SK-N-SH (cell line): ENCODE results near the gene MOV10L1. TPM values are rescaled to one million over a fixed set of nuclear protein-coding genes. Genes with fewer than 3 reads are reported as not detected.

ENCODE experiments used
- CTCF ChIA-PET: fragments of 300-600, 350-600 bp; formaldehyde crosslinking; extraction: SDS; loops from one replicate; lab custom pipeline; 2021; lab: Yijun Ruan, JAX
- POLR2A ChIA-PET: fragments of 350-600 bp; sonication (Branson Sonifier 250); formaldehyde crosslinking; extraction: SDS; loops from one replicate; lab custom pipeline; 2020; ENCODE audit warnings: antibody characterized with exemption, inconsistent platforms; lab: Yijun Ruan, JAX
- DNase-seq: peaks from one replicate; pipeline ENCODE4 v3.0.0; 2012
- H2AFZ ChIP-seq: fragments of 200-600 bp; sonication (generic); 2 replicates; pipeline ENCODE4 v1.8.1; 2016; ENCODE audit warnings: antibody characterized with exemption, mild to moderate bottlenecking, low read depth
- H3F3A ChIP-seq: fragments of 200-600 bp; sonication (generic); replicated peaks from 2 replicates; pipeline ENCODE3; 2016; ENCODE audit warnings: antibody characterized with exemption, mild to moderate bottlenecking; ENCODE audit not compliant: insufficient read depth
- H3K27ac ChIP-seq, 2 experiments: fragments of 200-500 bp in 1 of 2; fragments of 200-600 bp in 1 of 2; sonication (Bioruptor generic) in 1 of 2; sonication (generic), shearing (Covaris generic) in 1 of 2; 2 replicates each; pipeline versions ENCODE4 v1.5.1 to v1.6.1; 2014 to 2016; ENCODE audit warnings: low read depth in 2 of 2, inconsistent platforms in 1 of 2, low read length in 1 of 2, mild to moderate bottlenecking in 1 of 2, mixed read lengths in 1 of 2
- H3K27me3 ChIP-seq: fragments of 200-600 bp; sonication (generic), shearing (Covaris generic); 2 replicates; pipeline ENCODE4 v1.6.1; 2016; ENCODE audit warnings: mixed run types; ENCODE audit not compliant: insufficient read depth
- H3K36me3 ChIP-seq, 2 experiments: fragments of 200-500 bp in 1 of 2; fragments of 200-600 bp in 1 of 2; sonication (Bioruptor generic) in 1 of 2; sonication (generic) in 1 of 2; replicated peaks in 1 of 2; 2 replicates each; pipeline versions ENCODE3 to v1.5.1; 2014 to 2016; ENCODE audit warnings: low read length in 1 of 2, mild to moderate bottlenecking in 1 of 2; ENCODE audit not compliant: insufficient read depth in 2 of 2, control insufficient read depth in 1 of 2
- H3K4me1 ChIP-seq, 2 experiments: fragments of 200-500 bp in 1 of 2; fragments of 200-600 bp in 1 of 2; sonication (Bioruptor generic) in 1 of 2; sonication (generic), shearing (Covaris generic) in 1 of 2; 2 replicates each; pipeline versions ENCODE4 v1.5.1 to v1.6.1; 2014 to 2016; ENCODE audit warnings: low read depth in 1 of 2, low read length in 1 of 2, mixed run types in 1 of 2; ENCODE audit not compliant: insufficient read depth in 2 of 2, control insufficient read depth in 1 of 2
- H3K4me2 ChIP-seq: fragments of 200-600 bp; sonication (generic), shearing (Covaris generic); 2 replicates; pipeline ENCODE4 v1.6.1; 2017; ENCODE audit warnings: mixed run types
- H3K4me3 ChIP-seq, 2 experiments: fragments of 200-500 bp in 1 of 2; fragments of 200-600 bp in 1 of 2; sonication (Bioruptor generic) in 1 of 2; sonication (generic), shearing (Covaris generic) in 1 of 2; 2 replicates each; pipeline versions ENCODE4 v1.5.1 to v1.8.1; 2014 to 2016; ENCODE audit warnings: low read depth in 2 of 2, inconsistent platforms in 1 of 2, low read length in 1 of 2, mild to moderate bottlenecking in 1 of 2, mixed read lengths in 1 of 2, moderate library complexity in 1 of 2
- H3K79me2 ChIP-seq: fragments of 200-600 bp; sonication (generic); 2 replicates; pipeline ENCODE4 v1.8.1; 2017; ENCODE audit warnings: mild to moderate bottlenecking; ENCODE audit not compliant: insufficient read depth
- H3K9ac ChIP-seq: fragments of 200-600 bp; sonication (generic); 2 replicates; pipeline ENCODE4 v1.6.1; 2017; ENCODE audit warnings: mixed run types
- H3K9me2 ChIP-seq: fragments of 200-600 bp; sonication (generic); 2 replicates; pipeline ENCODE4 v1.6.1; 2017; ENCODE audit warnings: mixed run types
- H3K9me3 ChIP-seq: fragments of 200-600 bp; sonication (generic); 2 replicates; pipeline ENCODE4 v1.6.1; 2017; ENCODE audit warnings: mixed run types, mild to moderate bottlenecking, moderate library complexity
- H4K20me1 ChIP-seq: fragments of 200-600 bp; sonication (generic); 2 replicates; pipeline ENCODE4 v1.6.1; 2017; ENCODE audit warnings: mild to moderate bottlenecking, mixed run types; ENCODE audit not compliant: insufficient read depth
- CHD2 ChIP-seq: fragments of 150-350 bp; IDR thresholded peaks from 2 replicates; pipeline ENCODE4 v1.6.1; 2018; ENCODE audit warnings: low read length; ENCODE audit not compliant: partially characterized antibody
- ELF1 ChIP-seq: IDR thresholded peaks from 2 replicates; pipeline ENCODE4 v1.4.0; 2012
- FOSL2 ChIP-seq: IDR thresholded peaks from 2 replicates; pipeline ENCODE4 v1.4.0; 2012; ENCODE audit warnings: low read depth, mild to moderate bottlenecking, moderate library complexity, borderline replicate concordance
- FOXJ3 ChIP-seq: sonication (generic); formaldehyde crosslinking; IDR thresholded peaks from 2 replicates; pipeline ENCODE4 v1.5.1; 2020; ENCODE audit warnings: mild to moderate bottlenecking, missing genetic modification reagents
- GABPA ChIP-seq: IDR thresholded peaks from 2 replicates; pipeline ENCODE4 v1.4.0; 2012; ENCODE audit warnings: low read depth, mild to moderate bottlenecking
- GATA2 ChIP-seq: sonication (generic); formaldehyde crosslinking; IDR thresholded peaks from 2 replicates; pipeline ENCODE4 v1.5.0; 2020; ENCODE audit warnings: mild to moderate bottlenecking, missing genetic modification reagents
- JUND ChIP-seq: IDR thresholded peaks from 2 replicates; pipeline ENCODE4 v1.4.0; 2012
- MAX ChIP-seq: IDR thresholded peaks from 2 replicates; pipeline ENCODE4 v1.4.0; 2012; ENCODE audit warnings: low read depth
- MEF2A ChIP-seq: IDR thresholded peaks from 2 replicates; pipeline ENCODE4 v1.4.0; 2012; ENCODE audit warnings: low read depth, borderline replicate concordance
- NFIC ChIP-seq: IDR thresholded peaks from 2 replicates; pipeline ENCODE4 v1.4.0; 2012; ENCODE audit warnings: borderline replicate concordance
- NRF1 ChIP-seq: IDR thresholded peaks from 2 replicates; pipeline ENCODE4 v1.6.1; 2012; ENCODE audit warnings: low read depth, mild to moderate bottlenecking, low read length
- PBX3 ChIP-seq: IDR thresholded peaks from 2 replicates; pipeline ENCODE4; 2012
- POLR2AphosphoS5 ChIP-seq: IDR thresholded peaks from 2 replicates; pipeline ENCODE4 v1.6.1; 2012; ENCODE audit warnings: low read depth, low read length
- RCOR1 ChIP-seq: fragments of 150-350 bp; IDR thresholded peaks from 2 replicates; pipeline ENCODE4 v1.6.1; 2017; ENCODE audit warnings: antibody characterized with exemption, low read length
- SIN3A ChIP-seq: IDR thresholded peaks from 2 replicates; pipeline ENCODE4 v1.6.1; 2012; ENCODE audit warnings: low read depth, mild to moderate bottlenecking, low read length, moderate library complexity, borderline replicate concordance
- TAF1 ChIP-seq: IDR thresholded peaks from 2 replicates; pipeline ENCODE4 v1.6.1; 2012; ENCODE audit warnings: low read depth, mild to moderate bottlenecking, low read length, moderate library complexity, borderline replicate concordance
- TCF12 ChIP-seq: IDR thresholded peaks from 2 replicates; pipeline ENCODE4 v1.4.0; 2012
- USF1 ChIP-seq: IDR thresholded peaks from 2 replicates; pipeline ENCODE4 v1.4.0; 2012; ENCODE audit warnings: low read depth, borderline replicate concordance
- YY1 ChIP-seq: IDR thresholded peaks from 2 replicates; pipeline ENCODE4 v1.4.0; 2012; ENCODE audit warnings: low read depth, mild to moderate bottlenecking
- WGBS: methylation state at CpG from one replicate; pipeline ENCODE4 v1.1.6; 2017; ENCODE audit warnings: low lambda C conversion rate; 5-methylcytosine and 5-hydroxymethylcytosine counted together
- polyA plus RNA-seq, 3 experiments: library from polyadenylated mRNA; depleted of rRNA; stranded (reverse); fragments of >200 nt; gene quantifications; 2 replicates each; pipeline ENCODE4 v1.2.3, GENCODE V29; 2012
- TF ChIP-seq, protein P1 (sequence below): fragments of 150-350 bp; IDR thresholded peaks from 2 replicates; pipeline ENCODE4 v1.6.1; 2016; ENCODE audit warnings: mild to moderate bottlenecking, low read depth, low read length
- TF ChIP-seq, protein P2 (sequence below): IDR thresholded peaks from 2 replicates; pipeline ENCODE4 v1.4.0; 2012; ENCODE audit warnings: low read depth, borderline replicate concordance

The MOV10L1 gene
- polyA plus RNA-seq, 1 of the 3 experiments (the other 2 are of a cell fraction) = 2.1 TPM

DNA sequence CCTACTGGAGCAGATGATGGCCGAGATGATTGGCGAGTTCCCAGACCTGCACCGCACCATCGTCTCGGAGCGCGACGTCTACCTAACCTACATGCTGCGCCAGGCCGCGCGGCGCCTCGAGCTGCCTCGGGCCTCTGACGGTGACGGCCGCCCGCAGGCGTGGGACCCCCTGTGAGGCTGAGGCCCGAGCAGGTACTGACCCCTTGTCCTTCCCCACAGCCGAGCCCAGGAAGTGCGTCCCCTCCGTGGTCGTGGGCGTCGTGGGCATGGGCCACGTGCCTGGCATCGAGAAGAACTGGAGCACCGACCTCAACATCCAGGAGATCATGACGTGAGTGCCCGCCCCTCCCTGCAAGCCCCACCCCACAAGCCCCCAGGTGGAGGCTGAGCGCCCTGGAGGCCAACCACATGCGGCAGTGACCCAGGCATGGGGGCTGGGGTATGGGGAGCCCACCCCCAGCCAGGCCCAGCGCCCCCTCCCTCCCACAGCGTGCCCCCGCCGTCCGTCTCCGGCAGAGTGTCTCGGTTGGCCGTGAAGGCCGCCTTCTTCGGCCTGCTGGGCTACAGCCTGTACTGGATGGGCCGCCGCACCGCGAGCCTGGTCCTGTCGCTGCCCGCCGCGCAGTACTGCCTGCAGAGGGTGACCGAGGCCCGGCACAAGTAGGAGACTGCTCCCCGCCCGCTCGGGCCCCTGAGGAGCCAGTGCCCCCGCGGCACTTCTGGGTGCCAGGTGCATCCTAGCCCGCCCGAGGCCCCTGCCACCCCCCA, 108.2 kb downstream of the MOV10L1 start:
- Histone ChIP-seq H3K27ac (no peak overlapping the region), H3K9me3 (no peaks in the 10 kb centered on the region), H3K4me2 (no peak overlapping the region), H3K4me3 (no peak overlapping the region), H3K9ac (no peak overlapping the region), H3K79me2 (peaks cover 18% of the 10 kb centered on the region), H4K20me1 (peaks cover 6% of the 10 kb centered on the region), H2AFZ (no peak overlapping the region), H3K27me3 (no peaks in the 10 kb centered on the region), H3K36me3 (peaks cover 6 to 40% of the 10 kb centered on the region in 2 experiments), H3F3A (no peaks in the 10 kb centered on the region), H3K9me2 (no peaks in the 10 kb centered on the region), H3K4me1 (peaks cover 0 to 15% of the 10 kb centered on the region in 2 experiments; a peak in 1 of 4 replicates)
- 96% methylated on average over 26 of the region's 61 CpGs for WGBS
- ChIA-PET CTCF (no interaction called here), POLR2A (no interaction called here)
- no peak for DNase-seq
- TF ChIP-seq YY1 (no peak), TAF1 (no peak), NFIC (no peak), MAX (no peak), POLR2AphosphoS5 (no peak), FOXJ3 (CRISPR knock-in tag) (no peak), NRF1 (no peak), TCF12 (no peak), GATA2 (CRISPR knock-in tag) (no peak), FOSL2 (no peak)
- TF ChIP-seq, protein P1, sequence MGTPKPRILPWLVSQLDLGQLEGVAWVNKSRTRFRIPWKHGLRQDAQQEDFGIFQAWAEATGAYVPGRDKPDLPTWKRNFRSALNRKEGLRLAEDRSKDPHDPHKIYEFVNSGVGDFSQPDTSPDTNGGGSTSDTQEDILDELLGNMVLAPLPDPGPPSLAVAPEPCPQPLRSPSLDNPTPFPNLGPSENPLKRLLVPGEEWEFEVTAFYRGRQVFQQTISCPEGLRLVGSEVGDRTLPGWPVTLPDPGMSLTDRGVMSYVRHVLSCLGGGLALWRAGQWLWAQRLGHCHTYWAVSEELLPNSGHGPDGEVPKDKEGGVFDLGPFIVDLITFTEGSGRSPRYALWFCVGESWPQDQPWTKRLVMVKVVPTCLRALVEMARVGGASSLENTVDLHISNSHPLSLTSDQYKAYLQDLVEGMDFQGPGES = no peak

DNA sequence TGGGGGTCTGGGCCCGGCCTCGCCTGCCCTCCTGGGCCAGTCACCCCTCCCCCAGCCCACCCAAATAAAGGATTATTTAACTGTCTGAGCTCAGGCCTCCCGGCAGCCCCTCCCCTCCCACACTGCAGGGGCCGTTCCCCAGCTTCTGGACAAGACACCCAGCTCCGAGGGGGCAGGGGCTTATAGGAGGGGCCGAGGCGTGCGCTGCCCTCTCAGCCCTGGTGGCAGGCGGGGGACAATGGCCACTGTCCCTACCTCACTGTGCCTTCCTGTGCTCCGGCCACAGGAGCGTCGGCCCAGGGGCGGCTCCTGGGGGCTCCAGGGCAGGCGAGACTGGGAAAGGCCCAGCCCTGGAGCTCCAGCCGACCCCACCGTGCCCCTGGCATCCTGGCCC, 108.8 kb downstream of the MOV10L1 start:
- WGBS = 93% methylated on average over 10 of the region's 16 CpGs
- peaks cover 12 to 35% of the 10 kb centered on the region in 2 experiments for H3K36me3 ChIP-seq
- H3K4me2 ChIP-seq = no peak overlapping the region
- CTCF ChIA-PET = interaction anchor here (1.7 kb wide), 1 partner anchor 8 kb away, joined by 5 read pairs; no protein-coding TSS in a partner anchor
- no peak overlapping the region for H3K9ac ChIP-seq
- POLR2A ChIA-PET = no interaction called here
- no peaks in the 10 kb centered on the region for H3K9me3 ChIP-seq
- DNase-seq = no peak
- peaks cover 6% of the 10 kb centered on the region for H4K20me1 ChIP-seq
- no peaks in the 10 kb centered on the region for H3K27me3 ChIP-seq
- no peaks in the 10 kb centered on the region for H3F3A ChIP-seq
- H3K27ac ChIP-seq = no peak overlapping the region
- H2AFZ ChIP-seq = no peak overlapping the region
- H3K79me2 ChIP-seq = peaks cover 24% of the 10 kb centered on the region
- no peaks in the 10 kb centered on the region for H3K9me2 ChIP-seq
- H3K4me3 ChIP-seq = no peak overlapping the region
- H3K4me1 ChIP-seq = peaks cover 0 to 15% of the 10 kb centered on the region in 2 experiments; a peak in 1 of 4 replicates
- TF ChIP-seq MEF2A (no peak), CHD2 (no peak), POLR2AphosphoS5 (no peak), MAX (no peak), SIN3A (no peak), RCOR1 (no peak), PBX3 (no peak), NFIC (no peak), GABPA (no peak), JUND (no peak), USF1 (no peak), ELF1 (no peak)
- TF ChIP-seq, protein P1 = no peak
- TF ChIP-seq, protein P2, sequence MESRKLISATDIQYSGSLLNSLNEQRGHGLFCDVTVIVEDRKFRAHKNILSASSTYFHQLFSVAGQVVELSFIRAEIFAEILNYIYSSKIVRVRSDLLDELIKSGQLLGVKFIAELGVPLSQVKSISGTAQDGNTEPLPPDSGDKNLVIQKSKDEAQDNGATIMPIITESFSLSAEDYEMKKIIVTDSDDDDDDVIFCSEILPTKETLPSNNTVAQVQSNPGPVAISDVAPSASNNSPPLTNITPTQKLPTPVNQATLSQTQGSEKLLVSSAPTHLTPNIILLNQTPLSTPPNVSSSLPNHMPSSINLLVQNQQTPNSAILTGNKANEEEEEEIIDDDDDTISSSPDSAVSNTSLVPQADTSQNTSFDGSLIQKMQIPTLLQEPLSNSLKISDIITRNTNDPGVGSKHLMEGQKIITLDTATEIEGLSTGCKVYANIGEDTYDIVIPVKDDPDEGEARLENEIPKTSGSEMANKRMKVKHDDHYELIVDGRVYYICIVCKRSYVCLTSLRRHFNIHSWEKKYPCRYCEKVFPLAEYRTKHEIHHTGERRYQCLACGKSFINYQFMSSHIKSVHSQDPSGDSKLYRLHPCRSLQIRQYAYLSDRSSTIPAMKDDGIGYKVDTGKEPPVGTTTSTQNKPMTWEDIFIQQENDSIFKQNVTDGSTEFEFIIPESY = no peak
